CD4-positive, alpha-beta T cell treated with Interleukin-2 at 100 ng/mL for 4 hours (primary cell): Measurements from ENCODE around the gene UGT1A4.
"Not testable (repeated sequence)": the region's sequence is repeated elsewhere in the genome, so short reads cannot be mapped to it uniquely, and the experiment has no call there.

Experiments
- DNase-seq: peaks from one replicate; pipeline ENCODE4 v3.0.0-alpha.2; 2020; ENCODE audit warnings: low spot score

Gene UGT1A4

GRCh38 chr2:233700028-233700635, 18.4 kb upstream of the UGT1A4 start:
- no peak for DNase-seq

- not testable (repeated sequence) for DNase-seq
Measured at GRCh38 chr2:233700842-233701241, 17.7 kb upstream of the UGT1A4 start.

GRCh38 chr2:233702238-233702637, 16.3 kb upstream of the UGT1A4 start:
- DNase-seq: no peak

DNA sequence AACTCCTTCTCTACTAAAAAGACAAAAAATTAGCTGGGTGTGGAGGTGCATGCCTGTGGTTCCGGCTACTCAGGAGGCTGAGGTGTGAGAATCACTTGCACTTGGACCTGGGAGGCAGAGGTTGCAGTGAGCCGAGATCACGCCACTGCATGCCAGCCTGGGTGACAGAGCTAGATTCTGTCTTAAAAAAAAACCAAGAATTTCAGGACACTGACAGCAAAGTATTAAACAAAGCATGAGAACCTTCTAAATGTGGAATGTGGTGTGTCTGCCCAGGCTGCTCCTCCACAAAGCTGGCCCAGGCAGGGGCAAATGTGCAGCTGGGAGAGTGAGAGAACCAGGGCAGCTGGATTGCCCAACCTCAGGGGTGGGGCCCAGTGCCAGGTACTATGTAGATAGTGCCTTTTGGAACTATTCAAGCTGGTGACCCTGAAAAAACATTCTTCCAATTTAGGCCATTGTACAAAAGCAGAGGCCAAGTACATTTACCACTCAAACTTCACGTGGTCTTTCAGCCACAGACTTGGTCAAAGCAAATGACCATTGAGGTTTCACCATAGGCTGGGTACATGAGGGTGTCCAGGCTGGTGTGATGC, 12.5 kb upstream of the UGT1A4 start:
- DNase-seq: no peak

GRCh38 chr2:233706720-233707119, 11.8 kb upstream of the UGT1A4 start:
- no peak for DNase-seq

GRCh38 chr2:233707940-233708644, 10.4 kb upstream of the UGT1A4 start:
- DNase-seq: no peak

- no peak for DNase-seq
Measured at GRCh38 chr2:233708942-233709341, 9.6 kb upstream of the UGT1A4 start.

DNA sequence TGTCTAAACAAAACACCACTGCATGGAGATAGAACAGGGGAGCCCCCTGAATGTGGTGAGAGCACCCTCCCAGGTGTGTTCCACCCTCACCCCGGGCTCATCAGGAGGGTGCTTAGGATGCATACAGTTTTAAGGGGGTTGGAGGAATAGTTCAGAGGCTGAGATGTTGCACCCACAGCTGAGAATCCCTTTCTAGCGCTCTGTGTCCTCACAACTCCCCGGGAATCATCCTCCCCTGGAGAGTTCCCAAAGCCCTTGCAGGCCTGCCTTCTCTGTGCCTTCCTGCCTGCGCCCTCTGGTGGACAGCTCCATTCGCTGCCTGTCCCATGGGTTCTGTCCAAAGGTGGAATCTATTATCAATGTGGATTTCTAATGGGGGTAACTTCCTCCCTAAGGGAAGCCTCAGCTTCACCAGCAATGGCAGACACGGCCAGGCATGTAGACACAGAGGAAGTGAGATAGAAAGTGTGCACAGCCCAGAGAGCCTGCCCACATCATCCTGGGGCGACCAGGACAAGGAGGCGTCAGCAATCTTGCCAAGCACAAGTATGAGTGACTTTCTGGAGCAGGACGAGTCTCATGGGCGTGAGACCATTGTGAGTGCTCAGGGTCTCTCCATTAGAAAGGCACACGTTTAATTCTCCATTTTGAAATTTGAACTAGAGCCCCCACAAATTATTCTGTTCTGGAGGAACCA, 7.1 kb upstream of the UGT1A4 start:
- DNase-seq: peak; percentile 56

- no peak for DNase-seq
Measured at GRCh38 chr2:233712611-233713261, 5.8 kb upstream of the UGT1A4 start, which contains the start of gene UGT1A5. Gene UGT1A5, plus strand, starts transcription at chr2:233712907. Its CDS starts 85 bp downstream, at chr2:233712992.

GRCh38 chr2:233713262-233713615, 5.3 kb upstream of the UGT1A4 start:
- DNase-seq: no peak

GRCh38 chr2:233714121-233714520, 4.4 kb upstream of the UGT1A4 start:
- no peak for DNase-seq

DNA sequence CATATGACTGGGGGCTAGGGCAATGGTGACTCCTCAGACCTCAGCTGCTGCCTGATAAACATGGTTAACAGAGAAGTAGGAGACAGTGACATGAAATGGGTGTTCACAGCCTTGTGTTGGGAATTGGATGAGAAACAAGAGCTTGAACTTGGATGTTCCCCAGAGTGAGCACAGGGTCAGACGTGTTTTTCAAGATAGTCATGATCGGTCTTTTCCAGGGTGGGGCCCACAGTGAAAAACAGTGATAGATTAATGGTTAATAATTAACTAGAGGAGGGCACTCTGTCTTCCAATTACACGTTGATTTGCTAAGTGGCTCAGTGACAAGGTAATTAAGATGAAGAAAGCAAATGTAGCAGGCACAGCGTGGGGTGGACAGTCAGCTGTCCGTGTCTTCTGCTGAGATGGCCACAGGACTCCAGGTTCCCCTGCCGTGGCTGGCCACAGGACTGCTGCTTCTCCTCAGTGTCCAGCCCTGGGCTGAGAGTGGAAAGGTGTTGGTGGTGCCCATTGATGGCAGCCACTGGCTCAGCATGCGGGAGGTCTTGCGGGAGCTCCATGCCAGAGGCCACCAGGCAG, 10.3 kb downstream of the UGT1A4 start, which contains the start of gene UGT1A3:
Gene UGT1A3 (plus strand): TSS at position 320 of the 579 bp plus-strand sequence. CDS start 85 bp downstream, at position 405.
- no peak for DNase-seq

DNA sequence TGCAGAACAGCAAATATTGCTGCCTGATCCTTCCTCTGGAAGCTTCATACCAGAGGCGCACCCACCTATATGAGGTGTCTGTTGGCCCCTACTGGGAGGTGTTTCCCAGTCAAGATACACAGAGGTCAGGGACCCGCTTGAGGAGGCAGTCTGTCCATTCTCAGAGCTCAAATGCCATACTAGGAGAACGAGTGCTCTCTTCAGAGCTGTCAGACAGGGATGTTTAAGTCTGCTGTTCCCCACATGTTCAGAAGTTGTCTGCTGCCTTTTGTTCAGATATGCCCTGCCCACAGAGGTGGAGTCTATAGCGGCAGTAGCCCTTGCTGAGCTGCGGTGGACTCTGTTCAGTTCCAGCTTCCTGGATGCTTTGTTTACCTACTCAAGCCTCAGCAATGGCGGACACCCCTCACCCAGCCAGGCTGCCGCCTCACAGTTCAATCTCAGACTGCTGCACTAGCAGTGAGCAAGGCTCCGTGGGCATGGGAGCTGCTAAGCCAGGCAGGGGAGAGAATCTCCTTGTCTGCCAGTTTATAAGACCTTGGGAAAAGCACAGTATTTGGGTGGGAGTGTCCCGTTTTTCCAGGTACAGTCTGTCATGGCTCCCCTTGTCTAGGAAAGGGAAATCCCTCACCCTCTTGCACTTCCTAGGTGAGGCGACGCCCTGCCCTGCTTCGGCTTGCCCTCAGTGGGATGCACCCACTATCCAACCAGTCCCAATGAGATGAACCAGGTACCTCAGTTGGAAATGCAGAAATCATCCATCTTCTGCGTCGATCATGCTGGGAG, 18.5 kb downstream of the UGT1A4 start:
- not testable (repeated sequence) for DNase-seq

DNA sequence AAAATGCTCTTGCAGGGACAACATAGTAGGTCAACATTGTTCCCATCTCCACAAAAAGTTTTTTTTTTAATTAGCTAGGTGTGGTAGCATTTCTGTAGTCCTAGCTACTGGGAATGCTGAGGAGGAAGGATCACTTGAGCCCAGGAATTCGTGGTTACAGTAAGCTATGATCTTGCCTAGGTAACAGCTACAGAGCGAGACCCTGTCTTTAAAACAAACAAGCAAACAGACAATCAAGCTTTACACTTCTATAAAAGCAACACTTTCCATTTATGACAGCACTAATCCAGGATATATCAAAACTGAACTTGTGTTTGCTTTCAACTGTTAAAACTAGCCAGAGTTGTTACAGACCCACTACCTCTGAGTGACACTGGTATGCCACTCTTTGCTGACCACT, 22.3 kb downstream of the UGT1A4 start:
- DNase-seq: no peak

- no peak for DNase-seq
Measured at GRCh38 chr2:233743464-233744259, 25.1 kb downstream of the UGT1A4 start.

DNA sequence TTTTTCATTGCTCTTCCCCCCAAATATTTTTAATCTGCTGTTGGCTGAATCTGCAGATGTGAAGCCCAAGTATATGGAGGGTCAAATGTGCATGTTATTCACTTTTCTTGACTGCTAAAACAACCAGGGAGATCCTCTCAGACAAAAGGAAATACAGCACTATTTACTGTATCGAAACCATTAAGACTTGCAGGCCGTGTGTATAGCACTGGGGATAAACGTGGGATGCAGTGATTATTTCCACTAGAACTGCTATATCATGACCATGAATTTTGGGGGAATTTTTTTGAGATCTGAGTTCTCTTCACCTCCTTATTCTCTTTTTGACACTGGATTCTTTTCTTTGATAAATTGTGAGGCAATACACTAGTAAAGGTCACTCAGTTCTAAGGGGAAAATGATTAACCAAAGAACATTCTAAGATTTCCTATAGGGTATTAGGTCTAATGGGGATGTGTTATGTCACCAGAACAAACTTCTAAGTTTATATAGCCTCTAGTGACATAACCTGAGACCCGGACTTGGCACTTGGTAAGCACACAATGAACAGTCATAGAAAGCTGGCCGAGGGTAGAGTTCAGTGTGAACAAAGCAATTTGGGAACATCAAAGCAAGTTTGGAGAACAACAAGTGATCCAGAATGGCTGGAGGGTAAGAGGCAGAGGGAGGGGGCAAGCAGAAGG, 26.7 kb downstream of the UGT1A4 start:
- no peak for DNase-seq

- DNase-seq: not testable (repeated sequence)
Measured at GRCh38 chr2:233745838-233746237, 27.3 kb downstream of the UGT1A4 start.

GRCh38 chr2:233746475-233747282, 28.1 kb downstream of the UGT1A4 start:
- no peak for DNase-seq

DNA sequence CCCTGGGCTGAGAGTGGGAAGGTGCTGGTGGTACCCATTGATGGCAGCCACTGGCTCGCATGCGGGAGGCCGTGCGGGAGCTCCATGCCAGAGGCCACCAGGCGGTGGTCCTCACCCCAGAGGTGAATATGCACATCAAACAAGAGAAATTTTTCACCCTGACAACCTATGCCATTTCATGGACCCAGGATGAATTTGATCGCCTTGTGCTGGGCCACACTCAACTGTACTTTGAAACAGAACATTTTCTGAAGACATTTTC, 28.7 kb downstream of the UGT1A4 start:
- no peak for DNase-seq
